ENCODE data around the gene NCAM2. TPM values are rescaled to one million over a fixed set of nuclear protein-coding genes. Genes with fewer than 3 reads are reported as not detected.

The NCAM2 gene
- total and polyA plus RNA-seq, 2 donors, result 2.8 to 20.1 TPM

- Histone ChIP-seq H3K36me3 (ENCODE audit: insufficient read depth) (no peaks in the 10 kb centered on the region), H3K27ac (ENCODE audit: low read depth) (no peak overlapping the region), H3K4me3 (ENCODE audit: low read depth, low read length) (no peak overlapping the region), H3K4me1 (ENCODE audit: insufficient read depth) (no peaks in the 10 kb centered on the region)
- DNase-seq (ENCODE audit: extremely low spot score), result no peak
These were observed 469.8 kb downstream of the NCAM2 start for GRCh38 chr21:21468003-21468402.

GRCh38 chr21:21481239-21481638 lies 483.0 kb downstream of the NCAM2 start:
- no peak for DNase-seq (ENCODE audit: extremely low spot score)
- Histone ChIP-seq H3K36me3 (ENCODE audit: insufficient read depth) (no peaks in the 10 kb centered on the region), H3K27ac (ENCODE audit: low read depth) (no peak overlapping the region), H3K4me1 (ENCODE audit: insufficient read depth) (no peaks in the 10 kb centered on the region), H3K4me3 (ENCODE audit: low read depth, low read length) (no peak overlapping the region)
- 52% methylated on average over 3 of the region's 3 CpGs for WGBS

GRCh38 chr21:21508859-21509258 lies 510.6 kb downstream of the NCAM2 start:
- WGBS, result 85% methylated on average over 6 of the region's 6 CpGs
- Histone ChIP-seq H3K36me3 (ENCODE audit: insufficient read depth) (no peaks in the 10 kb centered on the region), H3K27ac (ENCODE audit: low read depth) (no peak overlapping the region), H3K4me3 (ENCODE audit: low read depth, low read length) (no peak overlapping the region), H3K4me1 (ENCODE audit: insufficient read depth) (no peaks in the 10 kb centered on the region)
- DNase-seq (ENCODE audit: extremely low spot score), result no peak

- H3K36me3 ChIP-seq (ENCODE audit: insufficient read depth), result no peaks in the 10 kb centered on the region
- no peak overlapping the region for H3K27ac ChIP-seq (ENCODE audit: low read depth)
- no peaks in the 10 kb centered on the region for H3K4me1 ChIP-seq (ENCODE audit: insufficient read depth)
- DNase-seq (ENCODE audit: extremely low spot score), result no peak
- no peak overlapping the region for H3K4me3 ChIP-seq (ENCODE audit: low read depth, low read length)
These were observed 532.5 kb downstream of the NCAM2 start for GRCh38 chr21:21530680-21531079.

- WGBS, result 36% methylated on average over 5 of the region's 5 CpGs
- no peak for DNase-seq (ENCODE audit: extremely low spot score)
- Histone ChIP-seq H3K36me3 (ENCODE audit: insufficient read depth) (no peaks in the 10 kb centered on the region), H3K4me3 (ENCODE audit: low read depth, low read length) (no peak overlapping the region), H3K27ac (ENCODE audit: low read depth) (no peak overlapping the region), H3K4me1 (ENCODE audit: insufficient read depth) (no peaks in the 10 kb centered on the region)
These were observed 549.3 kb downstream of the NCAM2 start for GRCh38 chr21:21547368-21547953.

DNA sequence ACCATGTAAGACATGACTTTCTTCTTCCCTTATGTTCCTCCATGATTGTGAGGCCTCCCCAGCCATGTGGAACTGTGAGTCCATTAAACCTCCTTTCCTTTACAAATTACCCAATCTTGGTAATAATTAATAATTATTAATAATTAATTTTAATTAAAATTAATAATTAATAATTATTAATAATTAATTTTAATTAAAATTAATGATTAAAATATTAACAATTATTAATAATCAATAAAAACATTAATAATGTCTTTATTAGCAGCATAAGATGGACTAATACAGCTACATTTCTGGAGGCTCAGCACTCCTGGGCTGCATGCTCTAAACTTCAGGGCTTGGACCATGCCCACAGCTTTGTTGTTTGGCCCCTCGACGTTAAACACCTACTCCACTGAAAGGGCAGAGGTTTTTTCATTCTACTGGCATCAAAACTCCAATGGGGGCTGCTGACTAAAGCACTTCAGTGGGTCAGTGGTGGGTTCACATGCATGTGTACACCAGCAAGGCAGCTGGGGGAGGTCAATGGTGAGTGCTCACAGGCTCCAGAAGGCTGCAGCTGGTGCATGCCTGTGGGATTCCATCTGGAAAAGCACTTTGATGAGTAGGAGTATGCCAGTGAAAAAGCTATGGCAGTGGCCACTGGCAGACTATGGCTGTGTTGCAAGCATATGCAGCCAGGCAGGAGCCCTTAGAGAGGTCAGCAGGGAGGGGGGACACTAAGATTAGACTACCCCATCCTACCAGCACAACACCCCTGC lies 561.3 kb downstream of the NCAM2 start:
- Histone ChIP-seq H3K4me1 (ENCODE audit: insufficient read depth) (no peaks in the 10 kb centered on the region), H3K36me3 (ENCODE audit: insufficient read depth) (no peaks in the 10 kb centered on the region), H3K27ac (ENCODE audit: low read depth) (no peak overlapping the region), H3K4me3 (ENCODE audit: low read depth, low read length) (no peak overlapping the region)
- DNase-seq (ENCODE audit: extremely low spot score), result no peak
- WGBS, result 92% methylated on average over 2 of the region's 2 CpGs

Data from urinary bladder (tissue), 4 donors.